Left ventricle myocardium superior (tissue), 1 donor: Measurements from ENCODE around the gene KIRREL3. TPM values are rescaled to one million over a fixed set of nuclear protein-coding genes. Genes with fewer than 3 reads are reported as not detected.

ENCODE experiments used
- ATAC-seq: fragments of 200-7000 bp; cut with Tn5 transposase; one replicate; pipeline ENCODE4 v1.9.1; 2020; ENCODE audit warnings: mild to moderate bottlenecking, moderate library complexity
- DNase-seq: peaks from one replicate; pipeline ENCODE4 v3.0.0-alpha.2; 2020
- intact Hi-C: fragments of 100-400 bp; cut with micrococcal nuclease; formaldehyde crosslinking; loops from one replicate; pipeline ENCODE4 v1.11.0; 2022
- total RNA-seq: library from RNA; stranded (reverse); fragmentation: NEBNext Ultra II Directional; extraction: Animal tissue kit (Norgen Biotek cat#: 25700); gene quantifications from one replicate; pipeline ENCODE4 v1.2.1, GENCODE V29; 2021
- donor health status: DM: no; HTN: yes; CAD: no; lungs with severe emphysema.

The KIRREL3 gene
- total RNA-seq, 1 donor from 2014 or later: 0.35 TPM

DNA sequence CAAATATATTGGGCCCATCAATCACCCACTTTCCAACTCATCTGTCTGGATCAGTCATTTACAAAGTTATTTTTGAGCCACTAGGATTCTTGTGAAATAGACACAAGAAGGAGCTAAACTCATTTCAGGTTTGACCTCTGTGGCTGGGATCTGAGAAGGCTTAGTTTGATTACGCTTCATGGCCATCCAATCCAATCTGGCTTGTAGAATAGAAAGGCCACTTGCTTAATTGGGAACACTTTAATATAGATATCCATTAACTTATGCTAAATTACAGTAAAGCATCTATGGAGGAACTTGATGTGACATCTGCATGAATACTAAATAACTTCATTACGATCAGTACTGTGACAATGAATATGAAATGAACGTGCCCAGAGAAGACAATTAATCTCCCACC is 360.9 kb downstream of the KIRREL3 start:
- DNase-seq: no peak
- intact Hi-C loops: no loop called here
- no peak for ATAC-seq

DNA sequence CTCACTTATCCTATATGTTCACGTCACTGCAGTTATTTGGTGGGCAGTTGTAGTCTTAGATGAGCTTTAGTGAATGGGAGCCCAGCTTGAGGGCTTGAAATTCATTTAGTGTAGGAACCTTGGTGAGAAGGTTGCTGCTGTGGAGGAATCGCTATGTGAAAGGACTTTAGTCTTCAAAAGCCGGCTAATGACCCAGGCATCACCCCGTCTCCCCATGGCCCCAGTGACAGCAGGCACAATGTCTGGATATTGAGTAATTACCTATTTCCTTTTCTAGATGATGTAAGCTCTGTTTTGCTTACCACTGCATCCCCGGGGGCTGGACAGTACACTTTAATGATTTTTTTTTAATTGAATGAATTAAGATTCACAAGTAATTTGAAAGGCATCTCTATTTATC is 361.9 kb downstream of the KIRREL3 start:
- DNase-seq (no peak), ATAC-seq (no peak)
- intact Hi-C loops: no loop called here

DNA sequence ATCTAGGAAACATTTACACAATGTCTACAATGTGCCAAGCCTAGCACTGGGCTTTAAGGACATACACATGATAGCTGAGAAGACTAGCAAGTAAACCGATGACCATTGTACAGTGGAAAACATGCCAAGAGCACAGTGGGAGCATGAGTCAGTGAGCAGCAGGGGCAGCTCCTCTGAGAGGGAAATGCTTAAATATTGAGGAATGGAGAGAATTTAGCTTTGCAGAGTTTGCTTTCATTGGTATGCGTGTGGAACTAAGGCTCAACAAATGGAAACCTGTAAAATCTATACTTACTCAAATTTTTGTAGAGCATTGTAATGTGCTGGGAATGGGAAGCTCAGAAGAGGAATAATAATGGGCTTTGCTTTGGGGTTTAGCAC is 362.8 kb downstream of the KIRREL3 start:
- ATAC-seq: no peak
- no peak for DNase-seq
- intact Hi-C loops: no loop called here

DNA sequence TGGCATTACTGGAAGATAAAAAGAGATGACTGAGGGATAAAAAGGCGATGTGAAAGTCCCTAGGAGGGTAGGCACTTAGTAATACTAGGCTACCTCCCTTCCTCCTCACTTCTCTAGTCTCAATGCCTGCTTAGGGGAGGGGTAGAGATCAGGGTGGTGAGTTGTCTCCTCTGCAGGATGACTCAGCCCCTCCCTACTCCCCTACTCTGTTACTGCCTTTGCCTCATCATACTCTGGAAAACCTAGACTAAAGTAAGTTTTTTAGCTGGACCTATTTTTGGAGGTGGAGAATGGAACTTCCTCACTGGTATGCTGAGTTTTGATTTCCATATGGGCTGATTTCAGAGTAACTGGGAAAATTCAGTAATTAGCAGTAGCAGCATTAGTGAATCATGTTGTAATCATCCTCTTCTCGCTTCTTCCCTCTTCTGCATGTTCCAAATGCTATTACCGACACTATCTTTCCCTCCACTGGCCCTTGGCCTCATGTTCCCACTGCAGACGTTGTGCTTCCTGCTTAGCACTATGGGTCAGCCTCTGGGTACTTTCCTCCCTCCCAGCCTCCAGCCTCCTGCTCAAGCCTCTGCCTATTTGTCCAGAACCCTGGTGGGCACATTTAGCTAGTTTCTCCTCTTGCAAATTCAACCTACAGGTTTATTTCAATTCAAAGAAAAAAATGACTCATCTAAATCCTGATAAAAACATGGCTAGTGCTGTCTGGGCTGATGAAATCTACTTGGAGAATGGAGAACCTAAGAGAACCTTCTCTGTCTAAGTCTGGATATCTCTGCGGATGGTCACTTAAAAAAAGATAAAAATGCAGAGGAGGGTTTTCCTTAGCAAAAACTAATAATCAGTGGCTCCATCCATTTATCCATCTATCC is 363.4 kb downstream of the KIRREL3 start:
- intact Hi-C loops: no loop called here
- ATAC-seq: no peak
- DNase-seq: no peak

DNA sequence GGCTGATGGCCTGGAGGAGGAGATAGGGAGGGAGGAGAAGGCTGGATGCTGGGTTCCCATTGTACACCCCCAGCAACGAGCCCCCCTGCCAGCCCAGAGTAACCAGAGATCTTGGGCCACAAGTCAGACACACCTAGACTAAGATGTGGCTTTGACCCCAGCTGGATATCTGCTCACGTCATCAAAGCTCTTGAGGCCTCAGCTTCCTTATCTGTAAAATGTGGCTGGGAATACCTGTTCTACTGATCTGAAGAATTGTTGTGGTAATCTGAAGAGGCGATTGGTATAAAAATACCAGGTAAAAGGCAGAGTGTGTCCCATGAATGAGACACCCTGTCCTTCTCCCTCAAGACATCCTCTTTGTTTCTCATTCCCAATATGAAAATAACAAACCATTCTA is 365.1 kb downstream of the KIRREL3 start:
- DNase-seq: no peak
- intact Hi-C loops: no loop called here
- no peak for ATAC-seq

DNA sequence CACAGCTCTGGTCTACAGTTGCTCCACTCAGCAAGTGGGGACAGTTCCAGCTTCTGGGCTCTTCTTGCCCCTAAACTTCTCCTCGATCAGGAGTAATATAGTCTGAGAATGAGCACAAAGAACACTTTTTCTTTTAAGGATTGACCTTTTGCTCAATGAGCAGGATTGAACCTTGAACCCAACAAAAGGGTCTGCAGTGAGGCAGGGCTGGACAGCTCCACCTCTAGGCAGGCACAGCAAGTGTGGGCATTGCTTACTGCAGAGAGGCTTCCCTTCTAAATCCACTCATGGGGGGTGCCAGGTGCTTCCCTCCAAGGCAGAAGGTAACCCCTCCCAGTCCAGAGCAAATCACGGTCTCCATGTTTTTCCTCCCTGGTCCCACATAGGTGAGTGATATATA is 365.6 kb downstream of the KIRREL3 start:
- ATAC-seq: no peak
- intact Hi-C loops: no loop called here
- DNase-seq: no peak

DNA sequence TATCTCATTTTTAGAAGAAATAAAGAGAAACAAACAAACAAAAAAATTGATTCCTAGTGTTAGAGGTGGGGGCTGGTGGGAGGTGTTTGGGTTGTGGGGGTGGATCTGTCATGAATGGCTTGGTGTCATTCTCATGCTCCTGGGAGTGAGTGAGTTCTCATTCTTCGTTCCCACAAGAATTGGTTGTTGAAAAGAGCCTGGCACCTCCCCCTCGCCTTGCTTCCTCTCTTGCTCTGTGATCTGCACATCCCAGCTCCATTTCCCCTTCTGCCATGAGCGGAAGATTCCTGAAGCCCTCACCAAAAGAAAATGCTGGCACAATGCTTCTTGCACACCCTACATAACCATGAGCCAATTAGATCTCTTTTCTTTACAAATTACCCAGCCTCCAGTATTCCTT is 367.2 kb downstream of the KIRREL3 start:
- ATAC-seq (no peak), DNase-seq (no peak)
- intact Hi-C loops: no loop called here

DNA sequence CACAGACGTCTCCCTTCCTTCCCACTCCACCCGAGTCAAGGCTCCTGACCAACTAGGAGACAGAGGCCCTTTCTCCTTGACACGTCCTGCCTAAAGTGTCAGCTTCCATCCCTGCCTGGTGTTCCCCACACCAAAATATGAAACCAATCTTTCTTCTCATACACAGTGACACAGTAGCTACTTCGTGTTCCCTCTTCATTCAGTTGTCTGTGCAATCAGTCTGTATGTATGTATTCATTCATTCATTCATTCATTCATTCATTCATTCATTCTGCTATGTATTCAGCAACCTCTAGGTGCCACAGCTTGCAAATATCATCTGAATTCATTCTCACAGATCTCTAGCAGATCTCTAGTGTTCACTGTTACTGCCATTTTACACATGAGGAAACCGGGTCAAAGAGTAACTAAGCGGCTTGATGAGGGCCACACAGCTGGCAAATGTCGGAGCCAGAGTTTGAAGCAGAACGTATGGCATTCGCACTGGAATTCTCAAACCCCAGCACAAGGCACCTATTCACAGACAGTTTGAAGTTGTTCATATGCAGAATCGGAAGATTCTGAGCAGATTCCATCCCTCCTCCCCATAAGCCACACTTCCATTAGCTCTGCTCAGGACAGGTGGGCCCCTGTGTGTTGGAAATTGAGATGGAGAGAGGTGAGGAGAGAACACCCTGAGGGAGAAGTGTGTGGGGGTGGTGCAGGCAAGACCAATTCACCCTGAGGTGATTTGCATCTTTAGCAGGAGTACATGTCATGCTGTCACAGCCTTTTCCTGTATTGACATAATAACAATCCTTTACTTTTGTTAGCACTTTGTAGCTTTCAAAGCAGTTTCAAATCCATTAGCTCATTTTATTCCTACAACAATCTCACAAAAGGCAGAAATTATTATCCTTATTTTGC is 369.4 kb downstream of the KIRREL3 start:
- DNase-seq (no peak), ATAC-seq (no peak)
- intact Hi-C loops: no loop called here

DNA sequence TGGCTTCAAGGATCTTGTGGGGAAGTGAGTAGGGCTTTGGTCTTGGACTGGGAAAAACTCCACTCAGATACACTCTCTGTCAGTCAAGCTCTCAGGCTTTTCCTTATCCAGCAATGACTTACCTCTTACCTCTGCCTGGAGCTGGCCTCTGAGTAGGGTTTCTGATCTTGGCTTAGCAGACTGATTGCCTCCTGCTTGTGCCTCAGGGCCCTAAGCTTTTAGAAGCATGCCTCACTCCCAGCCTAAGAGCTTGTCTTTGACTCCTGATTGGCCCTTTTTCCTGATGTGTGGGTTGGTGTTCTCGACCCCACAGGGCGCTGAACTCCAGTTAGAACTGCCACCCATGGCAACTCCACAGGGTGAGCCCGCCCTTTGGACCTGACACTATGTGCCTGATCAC is 370.1 kb downstream of the KIRREL3 start:
- ATAC-seq (no peak), DNase-seq (no peak)
- intact Hi-C loops: no loop called here

DNA sequence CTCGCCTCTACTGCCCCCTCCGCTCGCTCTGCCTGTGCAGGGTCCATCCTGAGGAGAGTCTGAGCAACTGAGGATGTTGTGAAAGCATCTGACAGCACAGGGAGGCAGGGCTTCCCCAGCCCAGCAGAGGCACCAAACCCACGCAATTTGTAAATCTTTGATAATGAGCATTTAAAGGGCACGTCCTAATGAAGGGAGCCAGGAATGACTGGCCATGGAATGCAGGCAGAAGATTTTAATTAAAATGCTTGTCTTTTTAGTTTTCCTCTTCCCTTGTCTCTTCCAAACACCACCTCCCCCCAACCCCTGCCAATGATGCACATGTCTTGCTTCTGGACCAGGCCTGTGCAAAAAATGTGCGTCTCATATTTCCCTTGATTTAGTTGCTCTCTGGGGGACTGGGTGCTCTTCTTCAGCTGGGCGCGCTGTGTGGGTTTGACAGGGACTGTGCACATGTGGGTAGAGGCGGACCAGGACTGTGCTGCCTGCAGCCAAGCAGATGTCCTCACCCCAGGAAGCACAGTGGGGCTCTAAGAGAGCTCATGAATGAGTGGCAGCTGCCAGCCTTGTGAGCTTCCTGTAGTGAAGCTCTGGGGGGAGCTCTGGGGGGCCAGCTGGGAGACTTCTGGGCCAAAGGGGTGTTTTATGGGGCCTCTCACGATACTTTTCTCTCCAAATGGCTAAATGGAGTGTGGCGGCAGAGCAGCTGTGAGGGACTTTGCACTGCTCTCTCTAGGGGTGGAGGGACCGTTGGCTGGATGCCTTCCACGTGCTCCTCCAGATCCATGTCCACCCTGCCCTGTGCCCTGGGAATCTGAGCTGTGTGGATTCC is 371.6 kb downstream of the KIRREL3 start:
- intact Hi-C loops: no loop called here
- DNase-seq (no peak), ATAC-seq (no peak)

DNA sequence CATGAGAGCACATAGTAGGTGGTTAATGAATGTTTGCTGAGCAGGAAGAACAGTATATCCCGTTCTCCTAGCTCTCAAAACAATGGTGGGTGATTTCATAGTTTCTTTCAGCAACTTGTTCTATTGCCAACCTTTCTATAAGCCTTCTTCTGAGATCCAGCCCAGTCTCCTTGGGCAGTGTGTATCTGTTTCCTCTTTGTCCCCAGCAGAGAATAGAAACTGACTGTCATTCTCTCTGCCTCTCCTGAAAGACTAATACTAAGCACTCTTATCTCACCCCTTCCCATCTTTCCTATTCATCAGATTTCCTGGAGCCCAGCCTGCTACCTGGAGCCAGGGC is 372.1 kb downstream of the KIRREL3 start:
- ATAC-seq (no peak), DNase-seq (no peak)
- intact Hi-C loops: no loop called here

DNA sequence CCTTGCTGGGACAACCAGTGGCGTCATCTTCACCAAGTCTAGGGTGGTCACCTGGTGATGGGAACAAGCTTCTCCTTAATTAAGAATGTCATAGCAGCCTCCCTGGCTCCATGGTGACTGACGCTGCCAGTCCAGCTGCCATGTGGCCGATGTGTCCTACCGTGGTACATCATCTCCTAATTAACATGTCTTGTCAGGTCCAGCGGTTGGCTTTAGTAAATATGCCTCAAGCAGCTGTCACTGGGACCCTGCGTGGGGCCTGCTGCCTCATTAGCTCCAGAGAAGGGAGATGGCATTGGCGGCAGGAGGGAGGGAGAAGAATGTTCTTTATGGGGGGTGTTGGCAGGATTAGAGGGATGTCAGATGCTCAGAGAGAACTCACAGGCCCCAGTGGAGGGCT is 373.1 kb downstream of the KIRREL3 start:
- intact Hi-C loops: no loop called here
- no peak for DNase-seq

DNA sequence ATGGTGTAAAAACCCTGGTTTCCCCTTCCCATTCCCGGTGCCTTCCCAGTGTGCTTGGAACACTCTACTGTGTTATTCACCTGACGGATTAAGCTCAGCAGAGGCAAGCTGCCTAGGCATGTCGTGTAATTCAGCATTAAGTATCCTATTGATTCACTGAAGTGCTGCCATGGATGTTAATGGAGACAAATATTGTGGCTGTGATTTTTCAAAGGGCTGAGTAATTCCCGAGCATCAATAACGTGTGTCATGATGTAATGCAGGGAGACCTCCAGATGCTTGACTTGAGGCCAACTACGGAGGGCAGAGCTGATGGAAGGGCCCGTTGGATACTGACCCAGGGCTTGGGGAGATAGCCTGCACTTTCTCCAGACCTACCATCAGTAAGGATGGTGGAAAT is 376.1 kb downstream of the KIRREL3 start:
- no peak for ATAC-seq
- intact Hi-C loops: no loop called here
- no peak for DNase-seq

More for the DNA sequence above, 373.1 kb downstream of the KIRREL3 start:
- no peak for ATAC-seq

DNA sequence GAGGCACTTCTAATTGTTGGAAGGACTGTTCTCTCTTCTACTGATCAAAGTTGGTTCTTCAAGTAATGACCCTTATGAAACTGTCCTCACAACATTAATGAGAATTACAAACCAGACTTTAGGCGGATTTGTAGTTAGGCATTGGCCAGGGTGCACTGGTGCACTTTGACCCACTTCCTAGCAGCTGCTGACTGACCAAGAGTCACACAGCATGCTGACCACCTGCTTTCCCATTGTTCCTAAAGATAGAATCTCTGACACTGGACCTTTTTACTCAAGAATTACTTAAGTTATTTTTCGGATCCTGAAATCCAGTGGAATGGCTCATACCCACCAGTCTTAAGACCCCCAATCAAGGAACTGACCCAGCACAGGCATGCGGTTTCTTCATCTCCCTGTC is 381.1 kb downstream of the KIRREL3 start:
- no peak for DNase-seq
- ATAC-seq: no peak
- intact Hi-C loops: no loop called here

DNA sequence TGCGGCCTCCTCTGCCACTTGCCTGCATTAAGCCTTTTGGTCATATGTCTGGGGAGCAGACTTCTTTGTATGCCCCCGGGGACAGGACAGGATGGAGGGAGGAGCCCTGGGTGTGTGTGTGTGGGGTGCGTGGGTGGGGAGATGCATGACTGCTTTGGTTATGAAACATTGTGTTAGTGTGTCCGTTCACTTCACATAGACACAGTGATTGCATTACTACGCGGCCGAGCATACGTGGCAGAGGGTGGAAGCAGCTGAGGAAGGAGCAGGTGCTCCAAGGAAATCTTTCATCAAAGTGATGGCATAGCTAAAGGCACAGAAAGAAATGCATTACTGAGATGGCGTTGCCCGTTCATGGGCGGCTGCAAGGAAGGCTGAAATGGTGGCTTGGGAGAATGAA is 384.7 kb downstream of the KIRREL3 start:
- intact Hi-C loops: no loop called here
- DNase-seq (no peak), ATAC-seq (no peak)

DNA sequence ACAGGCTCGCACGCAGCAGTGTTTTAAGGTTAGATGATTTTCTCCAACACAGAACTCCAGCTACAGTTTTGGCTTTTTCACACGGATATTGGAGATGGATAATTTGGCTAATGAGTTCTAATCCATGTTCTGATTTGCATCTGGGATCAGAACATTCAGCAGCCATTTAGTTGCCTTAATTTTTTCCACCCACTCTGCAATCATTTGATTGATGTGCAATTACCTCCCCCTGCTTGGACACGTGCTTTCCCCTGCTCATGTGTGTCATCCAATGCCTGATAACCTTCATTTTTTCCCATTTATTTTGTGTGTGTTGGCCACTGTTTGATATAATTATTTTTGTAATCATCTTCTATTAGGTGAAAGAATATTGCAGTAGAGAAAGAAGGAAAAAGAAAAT is 387.3 kb downstream of the KIRREL3 start:
- ATAC-seq: no peak
- no peak for DNase-seq
- intact Hi-C loops: no loop called here

DNA sequence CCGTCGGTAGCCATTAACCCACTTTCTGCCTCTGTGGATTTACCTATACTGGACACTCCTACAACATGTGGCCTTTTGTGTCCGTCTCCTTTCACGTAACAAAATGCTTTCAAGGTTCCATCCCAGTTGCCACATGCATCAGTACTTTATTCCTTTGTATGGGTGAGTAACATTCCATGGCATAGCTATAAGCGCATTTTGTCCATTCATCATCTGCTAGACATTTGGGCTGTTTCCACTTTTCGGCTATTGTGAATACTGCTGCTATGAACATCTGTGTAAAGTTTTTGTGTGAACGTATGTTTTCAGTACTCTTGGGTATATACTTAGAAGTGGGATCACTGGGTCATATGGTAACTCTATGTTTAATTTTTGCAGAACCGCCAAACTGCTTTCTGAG is 387.9 kb downstream of the KIRREL3 start:
- intact Hi-C loops: no loop called here
- no peak for DNase-seq
- no peak for ATAC-seq

DNA sequence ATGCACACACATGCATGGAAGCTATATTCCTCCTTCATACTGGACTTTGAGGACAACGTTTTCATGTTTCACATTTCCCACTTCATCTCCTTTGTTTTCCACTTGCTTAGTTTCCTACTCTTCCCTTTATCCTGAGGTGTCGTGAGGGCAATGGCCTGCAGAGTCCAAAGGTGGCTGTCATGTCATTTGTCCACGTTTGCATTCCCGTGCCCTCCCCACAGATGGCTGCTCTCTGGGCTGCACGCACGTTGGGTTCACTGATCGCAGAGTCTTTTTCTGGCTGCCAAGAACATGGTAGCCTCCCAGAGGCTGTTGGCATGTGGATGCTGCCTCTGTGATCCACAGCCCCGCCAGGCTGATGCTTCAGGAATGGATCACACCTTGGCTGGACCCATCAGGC is 389.1 kb downstream of the KIRREL3 start:
- DNase-seq: no peak
- no peak for ATAC-seq
- intact Hi-C loops: no loop called here

DNA sequence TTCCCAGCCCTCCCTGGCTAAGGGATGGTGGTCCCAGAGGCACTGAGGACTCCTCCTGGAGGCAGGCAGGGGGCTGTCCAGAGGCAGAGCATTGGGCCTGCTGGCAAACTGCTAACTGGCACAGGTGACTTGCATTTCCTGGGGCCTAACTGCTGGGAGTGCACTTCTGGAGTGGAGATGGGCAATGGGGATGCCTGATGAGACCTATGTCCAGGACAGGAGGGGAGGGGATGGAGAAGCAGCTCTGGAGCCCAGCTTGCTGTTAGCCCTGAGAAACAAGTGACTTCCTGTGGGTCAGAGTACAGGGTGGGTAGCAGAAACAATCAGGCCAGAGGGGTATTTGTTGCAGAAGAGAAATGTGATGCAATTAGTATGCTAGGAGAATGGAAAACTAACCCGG is 391.9 kb downstream of the KIRREL3 start:
- DNase-seq (no peak), ATAC-seq (no peak)
- intact Hi-C loops: no loop called here
